Ecto neural progenitor cell (in vitro differentiated cells): ENCODE data around the gene CCSER1.
"Not testable (repeated sequence)": the region's sequence is repeated elsewhere in the genome, so short reads cannot be mapped to it uniquely, and the experiment has no call there.

Source experiments
- DNase-seq: peaks from one replicate; pipeline ENCODE4 v3.0.0-alpha.2; 2018; ENCODE audit warnings: low spot score

Gene CCSER1

GRCh38 chr4:91592125-91592524 lies 1464.9 kb downstream of the CCSER1 start:
- no peak for DNase-seq

GRCh38 chr4:91596718-91597117 lies 1469.5 kb downstream of the CCSER1 start:
- no peak for DNase-seq

- no peak for DNase-seq
Measured at GRCh38 chr4:91598696-91599095, 1471.5 kb downstream of the CCSER1 start.

GRCh38 chr4:91600301-91600700 lies 1473.1 kb downstream of the CCSER1 start:
- DNase-seq: no peak

GRCh38 chr4:91601401-91601800 lies 1474.2 kb downstream of the CCSER1 start:
- no peak for DNase-seq

- DNase-seq: no peak
Measured at GRCh38 chr4:91611782-91612181, 1484.6 kb downstream of the CCSER1 start.

- no peak for DNase-seq
Measured at GRCh38 chr4:91620952-91621351, 1493.8 kb downstream of the CCSER1 start.

- no peak for DNase-seq
Measured at GRCh38 chr4:91621446-91621845, 1494.3 kb downstream of the CCSER1 start.

GRCh38 chr4:91622925-91623602 lies 1495.9 kb downstream of the CCSER1 start:
- no peak for DNase-seq

- not testable (repeated sequence) for DNase-seq
Measured at GRCh38 chr4:91623603-91623967, 1496.4 kb downstream of the CCSER1 start.

- DNase-seq: no peak
Measured at GRCh38 chr4:91630054-91630453, 1502.9 kb downstream of the CCSER1 start.

GRCh38 chr4:91630764-91631163 lies 1503.6 kb downstream of the CCSER1 start:
- no peak for DNase-seq

GRCh38 chr4:91631335-91631734 lies 1504.1 kb downstream of the CCSER1 start:
- DNase-seq: no peak

- no peak for DNase-seq
Measured at GRCh38 chr4:91636083-91636482, 1508.9 kb downstream of the CCSER1 start.
